Chondrocyte (in vitro differentiated cells): Measurements from ENCODE around the gene MYOM1. TPM values are rescaled to one million over a fixed set of nuclear protein-coding genes. Genes with fewer than 3 reads are reported as not detected.

Experiments
- DNase-seq: peaks from one replicate; pipeline ENCODE4 v3.0.0; 2021; ENCODE audit warnings: mixed read lengths, low spot score
- H3K27ac Mint-ChIP-seq: one replicate; pipeline ENCODE4 v1.8.0; 2021; ENCODE audit warnings: mild to moderate bottlenecking, moderate library complexity, mixed read lengths; ENCODE audit not compliant: unreplicated experiment
- H3K27me3 Mint-ChIP-seq: 2 replicates; pipeline ENCODE4 v1.8.0; 2021; ENCODE audit warnings: low read depth, mixed read lengths
- H3K36me3 Mint-ChIP-seq: 2 replicates; pipeline ENCODE4 v1.8.0; 2021; ENCODE audit warnings: low read depth, mixed read lengths
- H3K4me1 Mint-ChIP-seq: 2 replicates; pipeline ENCODE4 v1.8.0; 2021; ENCODE audit warnings: low read depth, mild to moderate bottlenecking, mixed read lengths
- H3K4me3 Mint-ChIP-seq: one replicate; pipeline ENCODE4 v1.8.0; 2021; ENCODE audit warnings: mild to moderate bottlenecking, moderate library complexity, mixed read lengths; ENCODE audit not compliant: unreplicated experiment
- H3K9me3 Mint-ChIP-seq: 2 replicates; pipeline ENCODE4 v1.8.0; 2021; ENCODE audit warnings: low read depth, mixed read lengths
- total RNA-seq: library from RNA; stranded (reverse); gene quantifications from 3 replicates; pipeline ENCODE4 v1.2.1, GENCODE V29; 2021
- TF ChIP-seq, protein P1 (sequence below): fragments of 200-600 bp; sonication (generic); IDR thresholded peaks from 2 replicates; pipeline ENCODE4 v1.5.0; 2021; ENCODE audit warnings: antibody characterized with exemption, mild to moderate bottlenecking, moderate library complexity

Gene MYOM1
- total RNA-seq, 1 donor from 2014 or later, result 1.5 TPM

DNA sequence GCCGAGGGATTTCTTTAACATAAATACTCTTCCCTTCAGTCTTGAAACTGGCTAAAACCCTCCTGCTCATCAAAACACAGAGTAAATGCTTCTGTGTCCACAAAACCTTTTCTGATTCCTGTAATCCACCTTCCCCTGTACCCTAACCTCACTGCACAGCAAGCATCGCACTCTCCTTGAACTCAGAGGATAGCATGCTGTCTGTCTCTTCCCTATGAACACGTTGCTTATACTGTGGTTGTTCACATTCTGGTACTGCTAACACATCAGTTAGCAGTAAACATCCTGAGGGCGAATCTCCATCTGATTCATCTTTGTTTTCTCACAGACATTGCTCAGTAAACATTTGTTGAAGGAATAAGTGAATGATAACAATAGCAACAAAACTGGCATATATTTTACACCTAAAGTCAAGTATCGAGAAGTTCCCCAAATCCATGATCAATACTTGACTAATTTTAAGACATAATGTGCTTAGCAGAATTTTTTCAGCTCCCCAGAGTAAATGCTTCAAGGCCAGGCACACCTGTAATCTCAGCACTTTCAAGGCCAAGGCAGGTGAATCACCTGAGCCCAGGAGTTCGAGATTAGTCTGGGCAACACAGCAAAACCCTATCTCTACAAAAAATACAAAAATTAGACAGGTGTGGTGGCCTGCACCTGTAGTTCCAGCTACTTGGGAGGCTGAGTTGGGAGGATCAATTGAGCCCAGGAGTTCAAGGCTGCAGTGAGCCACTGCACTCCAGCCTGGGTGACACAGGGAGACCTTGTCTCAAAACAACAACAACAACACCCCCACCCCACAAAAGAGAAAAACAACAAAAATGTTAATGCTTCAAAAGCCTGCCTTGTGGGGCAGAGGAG is 161.2 kb downstream of the MYOM1 start:
- H3K36me3 Mint-ChIP-seq, result peaks cover 2% of the 10 kb centered on the region
- no peak overlapping the region for H3K4me3 Mint-ChIP-seq
- peaks cover 3% of the 10 kb centered on the region for H3K4me1 Mint-ChIP-seq
- no peak for DNase-seq
- no peaks in the 10 kb centered on the region for H3K27me3 Mint-ChIP-seq
- H3K27ac Mint-ChIP-seq, result no peak overlapping the region
- H3K9me3 Mint-ChIP-seq, result peaks cover 5% of the 10 kb centered on the region
- TF ChIP-seq, protein P1, sequence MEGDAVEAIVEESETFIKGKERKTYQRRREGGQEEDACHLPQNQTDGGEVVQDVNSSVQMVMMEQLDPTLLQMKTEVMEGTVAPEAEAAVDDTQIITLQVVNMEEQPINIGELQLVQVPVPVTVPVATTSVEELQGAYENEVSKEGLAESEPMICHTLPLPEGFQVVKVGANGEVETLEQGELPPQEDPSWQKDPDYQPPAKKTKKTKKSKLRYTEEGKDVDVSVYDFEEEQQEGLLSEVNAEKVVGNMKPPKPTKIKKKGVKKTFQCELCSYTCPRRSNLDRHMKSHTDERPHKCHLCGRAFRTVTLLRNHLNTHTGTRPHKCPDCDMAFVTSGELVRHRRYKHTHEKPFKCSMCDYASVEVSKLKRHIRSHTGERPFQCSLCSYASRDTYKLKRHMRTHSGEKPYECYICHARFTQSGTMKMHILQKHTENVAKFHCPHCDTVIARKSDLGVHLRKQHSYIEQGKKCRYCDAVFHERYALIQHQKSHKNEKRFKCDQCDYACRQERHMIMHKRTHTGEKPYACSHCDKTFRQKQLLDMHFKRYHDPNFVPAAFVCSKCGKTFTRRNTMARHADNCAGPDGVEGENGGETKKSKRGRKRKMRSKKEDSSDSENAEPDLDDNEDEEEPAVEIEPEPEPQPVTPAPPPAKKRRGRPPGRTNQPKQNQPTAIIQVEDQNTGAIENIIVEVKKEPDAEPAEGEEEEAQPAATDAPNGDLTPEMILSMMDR, result no peak

- peaks cover 11% of the 10 kb centered on the region for H3K9me3 Mint-ChIP-seq
- DNase-seq, result no peak
- TF ChIP-seq, protein P1, result no peak
- peaks cover 2% of the 10 kb centered on the region for H3K36me3 Mint-ChIP-seq
- no peaks in the 10 kb centered on the region for H3K4me1 Mint-ChIP-seq
- H3K27me3 Mint-ChIP-seq, result no peaks in the 10 kb centered on the region
- H3K4me3 Mint-ChIP-seq, result no peak overlapping the region
- H3K27ac Mint-ChIP-seq, result no peak overlapping the region
These were observed 162.2 kb downstream of the MYOM1 start for GRCh38 chr18:3057526-3057925.

DNA sequence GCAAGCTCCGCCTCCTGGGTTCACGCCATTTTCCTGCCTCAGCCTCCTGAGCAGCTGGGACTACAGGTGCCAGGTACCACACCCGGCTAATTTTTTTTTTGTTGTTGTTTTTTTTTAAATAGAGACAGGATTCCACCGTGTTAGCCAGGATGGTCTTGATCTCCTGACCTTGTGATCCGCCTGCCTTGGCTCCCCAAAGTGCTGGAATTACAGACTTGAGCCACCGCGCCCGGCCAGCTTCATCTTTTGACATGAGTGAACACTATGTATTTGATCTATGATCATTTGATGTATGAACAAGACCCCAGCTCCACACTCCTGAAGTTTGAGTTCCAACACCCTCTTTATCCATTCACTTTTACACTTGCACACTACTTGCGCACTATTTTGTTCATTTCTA is 163.5 kb downstream of the MYOM1 start:
- Mint-ChIP-seq H3K27ac (no peak overlapping the region), H3K27me3 (no peaks in the 10 kb centered on the region), H3K9me3 (peaks cover 11% of the 10 kb centered on the region), H3K4me1 (no peaks in the 10 kb centered on the region), H3K36me3 (peaks cover 3% of the 10 kb centered on the region), H3K4me3 (no peak overlapping the region)
- no peak for DNase-seq
- TF ChIP-seq, protein P1, result no peak

- peaks cover 11% of the 10 kb centered on the region for H3K9me3 Mint-ChIP-seq
- no peak overlapping the region for H3K4me3 Mint-ChIP-seq
- H3K27me3 Mint-ChIP-seq, result no peaks in the 10 kb centered on the region
- H3K4me1 Mint-ChIP-seq, result no peaks in the 10 kb centered on the region
- TF ChIP-seq, protein P1, result no peak
- peaks cover 3% of the 10 kb centered on the region for H3K36me3 Mint-ChIP-seq
- DNase-seq, result no peak
- H3K27ac Mint-ChIP-seq, result no peak overlapping the region
These were observed 164.0 kb downstream of the MYOM1 start for GRCh38 chr18:3055816-3056215.

GRCh38 chr18:3055186-3055728 is 164.5 kb downstream of the MYOM1 start:
- Mint-ChIP-seq H3K27me3 (no peaks in the 10 kb centered on the region), H3K36me3 (peaks cover 3% of the 10 kb centered on the region), H3K9me3 (peaks cover 11% of the 10 kb centered on the region), H3K4me1 (no peaks in the 10 kb centered on the region), H3K4me3 (no peak overlapping the region), H3K27ac (no peak overlapping the region)
- TF ChIP-seq, protein P1, result no peak
- DNase-seq, result no peak
